DMS114 treated with DMSO at 0.1 percent for 48 hours (cell line): ENCODE data around the gene ZNF287.
"Not testable (repeated sequence)": the region's sequence is repeated elsewhere in the genome, so short reads cannot be mapped to it uniquely, and the experiment has no call there.

Experiments used
- DNase-seq: peaks from one replicate; lab custom pipeline; 2025; ENCODE audit not compliant: unreplicated experiment; lab: John Stamatoyannopoulos, UW

Gene ZNF287

GRCh38 chr17:16568541-16569357, at the start of gene ZNF287:
TSS of gene ZNF287 (minus strand) at chr17:16569204. CDS start at chr17:16567731, 1,473 bp downstream.
- DNase-seq, result peak; percentile 36

- DNase-seq, result no peak
Observed at GRCh38 chr17:16617481-16618060, 48.6 kb upstream of the ZNF287 start.

- no peak for DNase-seq
Observed at GRCh38 chr17:16599537-16599936, 30.5 kb upstream of the ZNF287 start.

GRCh38 chr17:16593356-16594102, 24.5 kb upstream of the ZNF287 start:
- DNase-seq, result no peak

GRCh38 chr17:16589097-16589969, 20.3 kb upstream of the ZNF287 start:
- peak; percentile 58 for DNase-seq

GRCh38 chr17:16585796-16586195, 16.8 kb upstream of the ZNF287 start:
- DNase-seq, result no peak

- DNase-seq, result peak; percentile 45
Observed at GRCh38 chr17:16584273-16584995, 15.4 kb upstream of the ZNF287 start.

GRCh38 chr17:16583781-16584180, 14.8 kb upstream of the ZNF287 start:
- no peak for DNase-seq

- no peak for DNase-seq
Observed at GRCh38 chr17:16573466-16573865, 4.5 kb upstream of the ZNF287 start.

- no peak for DNase-seq
Observed at GRCh38 chr17:16569358-16569712, 331 bp upstream of the ZNF287 start.

- no peak for DNase-seq
Observed at GRCh38 chr17:16552637-16553045, 16.4 kb downstream of the ZNF287 start.

- DNase-seq, result no peak
Observed at GRCh38 chr17:16551878-16552636, 16.9 kb downstream of the ZNF287 start.

- no peak for DNase-seq
Observed at GRCh38 chr17:16537130-16537458, 31.9 kb downstream of the ZNF287 start.

GRCh38 chr17:16534236-16534635, 34.8 kb downstream of the ZNF287 start:
- DNase-seq, result no peak

- DNase-seq, result no peak
Observed at GRCh38 chr17:16529906-16530305, 39.1 kb downstream of the ZNF287 start.

GRCh38 chr17:16527298-16527697, 41.7 kb downstream of the ZNF287 start:
- no peak for DNase-seq

- not testable (repeated sequence) for DNase-seq
Observed at GRCh38 chr17:16525556-16525955, 43.4 kb downstream of the ZNF287 start.

GRCh38 chr17:16521070-16521727, 47.8 kb downstream of the ZNF287 start:
- peak; percentile 30 for DNase-seq

GRCh38 chr17:16519021-16519420, 50.0 kb downstream of the ZNF287 start:
- DNase-seq, result no peak
